GM19025 (cell line): ENCODE data around the gene ARRDC1.
"Not testable (repeated sequence)": the region's sequence is repeated elsewhere in the genome, so short reads cannot be mapped to it uniquely, and the experiment has no call there.

ENCODE experiments used
- ATAC-seq: cut with Tn5 transposase; IDR thresholded peaks from one replicate; pipeline ENCODE4 v1.9.1; 2021; ENCODE audit warnings: mild to moderate bottlenecking, low read depth, moderate library complexity; ENCODE audit not compliant: unreplicated experiment

The ARRDC1 gene

DNA sequence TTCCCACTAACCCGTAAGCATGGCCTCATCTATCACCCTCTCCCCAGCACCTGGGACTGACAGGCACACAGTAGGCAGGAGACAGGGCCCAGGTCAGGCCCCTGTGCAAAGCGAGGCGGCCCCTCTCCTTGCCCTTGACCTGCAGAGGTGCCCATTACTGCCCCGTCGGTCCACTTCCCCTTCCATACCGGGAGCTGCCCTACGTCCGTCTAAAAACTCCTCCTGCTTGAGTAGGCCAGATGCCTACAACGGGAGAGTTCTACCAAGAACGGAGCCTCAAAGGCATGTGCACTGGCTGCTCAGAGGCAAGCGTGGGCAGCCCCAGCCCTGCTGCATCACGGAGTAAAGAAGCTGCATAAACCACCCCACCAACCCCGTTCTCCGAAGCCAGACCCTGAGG lies 22.1 kb upstream of the ARRDC1 start:
- no peak for ATAC-seq

- ATAC-seq, result no peak
Observed at GRCh38 chr9:137583957-137584356, 21.5 kb upstream of the ARRDC1 start.

GRCh38 chr9:137586854-137587253 lies 18.6 kb upstream of the ARRDC1 start:
- no peak for ATAC-seq

DNA sequence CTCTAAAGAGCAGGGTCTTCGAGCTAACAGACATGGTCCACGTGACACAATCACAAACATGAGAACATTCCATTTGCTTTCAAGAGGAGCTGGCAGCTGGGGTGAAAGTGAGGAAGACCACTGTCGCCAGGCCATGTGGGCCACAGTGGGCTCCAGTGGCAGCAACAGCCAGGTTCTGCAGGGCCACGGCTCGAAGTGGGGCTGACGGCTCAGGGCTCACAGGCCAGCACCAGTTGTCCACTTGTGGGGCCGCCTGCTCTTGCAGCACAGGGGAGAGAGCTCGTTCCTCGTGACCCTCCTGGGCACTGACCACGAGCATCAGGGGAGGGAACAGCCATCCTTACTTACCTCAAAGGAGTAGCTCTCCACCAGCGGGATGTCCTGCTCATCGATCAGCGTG lies 17.2 kb upstream of the ARRDC1 start:
- no peak for ATAC-seq

DNA sequence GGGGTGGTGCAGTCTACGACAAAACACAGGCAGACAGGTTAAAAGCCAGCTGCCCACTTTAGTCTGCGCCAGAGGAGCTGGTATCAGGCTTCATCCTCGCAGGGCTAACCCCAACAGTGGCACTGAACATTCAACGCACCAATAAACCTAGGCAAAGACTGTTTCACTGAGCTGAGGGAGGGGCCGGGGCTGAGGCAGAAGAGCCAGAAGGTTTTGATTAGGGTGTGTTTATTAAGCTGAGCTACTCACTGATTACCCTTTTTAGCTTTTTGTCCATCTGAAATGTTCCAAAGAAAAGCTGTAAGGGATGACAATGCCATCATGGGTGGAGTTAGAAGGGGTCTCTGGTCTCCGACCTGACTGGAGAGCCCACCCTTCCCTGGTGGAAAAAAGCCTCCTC lies 16.6 kb upstream of the ARRDC1 start:
- ATAC-seq, result no peak

GRCh38 chr9:137589441-137590122 lies 15.9 kb upstream of the ARRDC1 start:
- peak; percentile 20 for ATAC-seq

DNA sequence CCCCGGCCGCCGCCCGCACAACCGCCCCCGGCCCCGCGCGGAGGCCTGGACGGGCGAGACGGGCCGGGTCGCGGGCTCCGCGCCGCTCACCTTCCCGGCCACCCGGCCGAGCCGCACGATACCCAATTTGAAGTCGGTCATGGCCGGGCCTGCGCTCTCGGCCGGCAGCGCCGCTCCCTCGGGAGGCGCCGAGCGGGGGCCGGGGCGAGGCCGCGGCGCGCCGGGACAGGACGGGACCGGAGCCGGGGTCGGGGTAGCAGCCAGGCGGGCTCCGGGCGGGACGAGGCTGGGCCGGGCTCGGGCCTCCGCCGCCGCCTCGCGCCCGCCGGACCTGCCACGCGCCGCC lies 15.4 kb upstream of the ARRDC1 start:
- ATAC-seq, result no peak

- peak; percentile 90 for ATAC-seq
Observed at GRCh38 chr9:137590469-137591383, 14.8 kb upstream of the ARRDC1 start, which contains the start of gene ZMYND19. ZMYND19 (minus strand) TSS chr9:137590512; CDS start chr9:137590263, 249 bp downstream.

DNA sequence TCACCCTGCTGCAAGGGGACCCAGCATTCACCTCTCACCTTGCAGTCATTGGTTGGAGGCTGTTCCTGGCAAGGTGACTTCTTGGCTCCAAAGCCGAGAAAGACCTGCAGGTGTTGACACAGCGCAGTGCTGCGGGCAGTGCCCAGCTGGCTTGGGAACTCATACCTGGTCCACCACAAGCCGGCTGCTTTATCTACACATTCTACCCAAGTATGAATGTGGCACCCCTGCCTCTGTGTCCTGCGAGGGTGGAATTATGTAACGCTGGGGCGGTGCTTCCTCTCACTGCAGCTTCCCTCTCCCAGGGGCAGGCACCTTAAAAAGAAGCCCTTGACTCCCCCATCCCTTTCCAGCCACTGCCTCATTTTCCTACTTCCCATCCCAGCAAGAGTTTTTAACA lies 12.7 kb upstream of the ARRDC1 start:
- ATAC-seq, result no peak

DNA sequence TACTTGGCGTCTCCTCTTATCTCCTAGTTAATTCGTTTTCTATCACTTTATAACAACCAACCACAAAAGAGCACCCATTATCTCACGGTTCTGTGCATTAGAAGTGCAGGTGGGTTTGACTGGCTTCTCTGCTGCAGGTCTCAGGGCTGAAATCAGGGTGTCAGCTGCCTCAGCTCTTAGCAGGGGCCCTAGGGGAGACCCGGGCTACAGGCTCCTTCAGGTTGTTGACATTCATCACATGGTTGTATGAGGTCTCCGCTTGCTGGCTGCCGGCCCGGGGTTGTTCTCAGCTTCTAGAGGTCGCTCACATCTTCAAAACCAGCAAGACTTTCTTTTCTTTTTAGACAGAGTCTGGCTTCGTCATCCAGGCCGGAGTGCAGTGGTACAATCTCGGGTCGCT lies 12.3 kb upstream of the ARRDC1 start:
- ATAC-seq, result no peak

DNA sequence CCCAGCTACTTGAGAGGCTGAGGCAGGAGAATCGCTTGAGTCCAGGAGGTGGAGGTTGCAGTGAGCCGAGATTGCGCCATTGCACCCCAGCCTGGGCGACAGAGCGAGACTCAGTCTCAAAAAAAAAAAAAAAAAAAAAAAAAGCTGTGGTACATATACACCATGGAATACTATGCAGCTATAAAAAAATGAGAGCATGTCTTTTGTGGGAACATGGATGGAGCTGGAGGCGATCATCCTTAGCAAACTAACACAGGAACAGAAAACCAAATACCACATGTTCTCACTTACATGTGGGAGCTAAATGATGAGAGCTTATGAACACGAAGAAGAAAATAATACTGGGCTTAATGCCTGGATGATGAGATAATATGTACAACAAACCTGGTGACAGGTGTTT lies 8.9 kb upstream of the ARRDC1 start:
- not testable (repeated sequence) for ATAC-seq

DNA sequence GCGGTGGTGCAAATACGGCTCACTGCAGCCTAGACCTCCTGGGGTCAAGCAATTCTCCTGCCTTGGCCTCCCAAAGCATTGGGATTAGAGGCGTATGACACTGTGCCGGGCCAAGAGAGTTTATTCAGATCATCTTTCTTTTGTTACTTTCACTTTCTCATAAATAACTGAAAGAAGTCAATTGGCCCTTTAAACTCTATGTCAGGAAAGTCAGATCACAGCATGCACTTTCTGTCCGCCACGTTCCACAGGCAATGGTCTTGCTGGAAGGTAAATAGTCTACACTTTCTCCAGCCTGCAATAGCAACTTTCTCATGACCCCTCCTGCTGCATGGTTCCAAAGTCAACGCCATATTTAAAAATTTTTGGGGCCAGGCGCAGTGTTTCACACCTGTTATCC lies 6.5 kb upstream of the ARRDC1 start:
- ATAC-seq, result no peak

DNA sequence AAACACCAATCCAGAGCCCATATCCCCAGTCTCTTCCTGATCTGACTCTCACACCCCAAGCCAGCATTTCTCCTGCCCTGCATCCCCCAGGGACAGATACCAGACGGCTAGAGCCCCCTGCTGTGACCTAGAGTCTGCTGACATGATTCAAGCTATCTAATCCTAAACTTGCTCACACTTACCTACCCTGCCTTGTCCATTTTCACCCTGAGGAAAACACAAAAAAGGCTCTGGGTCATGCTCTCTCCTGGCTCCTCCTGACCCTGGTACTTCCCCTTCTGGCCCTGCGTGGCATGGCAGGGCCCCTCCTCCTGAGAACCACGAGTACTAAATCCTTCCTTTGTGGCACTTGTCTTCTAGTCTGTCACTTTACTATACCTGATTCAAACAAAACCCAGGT lies 2.8 kb upstream of the ARRDC1 start:
- no peak for ATAC-seq

DNA sequence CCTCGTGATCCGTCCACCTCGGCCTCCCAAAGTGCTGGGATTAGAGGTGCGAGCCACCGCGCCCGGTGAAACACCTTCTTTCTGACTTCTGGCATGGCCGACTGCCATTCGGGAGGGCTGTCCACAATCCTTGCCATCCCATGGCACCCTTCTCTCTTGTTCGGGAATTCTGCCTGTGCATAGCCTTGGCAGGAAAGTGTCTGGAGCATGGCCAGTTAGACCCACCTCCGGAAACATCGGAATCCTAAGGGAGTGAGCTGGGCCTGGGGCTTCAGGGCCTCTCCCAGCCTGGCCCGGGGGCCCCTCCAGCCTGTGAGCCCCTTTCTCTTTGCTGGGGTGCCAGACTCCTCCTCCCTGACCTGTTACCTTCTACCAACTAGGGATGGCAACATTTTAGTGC lies 1.6 kb upstream of the ARRDC1 start:
- no peak for ATAC-seq

- no peak for ATAC-seq
Observed at GRCh38 chr9:137604345-137605086, 970 bp upstream of the ARRDC1 start.

DNA sequence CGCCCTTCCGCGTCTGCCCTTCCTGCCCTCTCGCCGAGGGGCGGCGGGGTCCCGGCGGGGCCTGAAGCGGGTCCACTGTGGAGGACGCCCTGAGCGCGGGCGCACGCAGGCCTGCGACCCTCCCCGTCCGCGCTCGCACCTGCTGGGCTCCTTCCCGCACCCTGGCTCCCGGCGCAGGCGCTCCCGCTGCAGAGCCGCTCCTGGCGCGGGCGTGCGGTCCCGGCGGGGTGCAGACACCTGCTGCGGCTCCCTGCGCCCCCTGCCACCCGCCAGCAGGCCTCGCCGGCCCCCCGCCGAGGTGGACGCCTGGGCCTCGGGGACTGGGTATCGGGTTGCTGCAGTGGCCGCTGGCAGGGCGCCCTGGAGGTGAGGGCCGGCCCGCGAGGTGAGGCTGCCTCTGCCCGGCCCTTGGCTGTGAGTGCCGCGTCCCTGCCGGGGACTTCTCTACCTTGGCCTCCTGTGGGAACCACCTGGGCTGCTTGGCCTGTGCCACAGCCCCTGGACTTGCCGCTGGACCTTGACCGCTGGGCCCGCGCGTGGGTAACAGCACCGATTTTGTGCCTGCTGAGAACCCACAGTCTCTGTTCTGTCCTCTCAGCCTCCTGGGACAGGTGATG lies 627 bp downstream of the ARRDC1 start:
- peak; percentile 5 for ATAC-seq

- ATAC-seq, result no peak
Observed at GRCh38 chr9:137606734-137607138, 1.2 kb downstream of the ARRDC1 start.

DNA sequence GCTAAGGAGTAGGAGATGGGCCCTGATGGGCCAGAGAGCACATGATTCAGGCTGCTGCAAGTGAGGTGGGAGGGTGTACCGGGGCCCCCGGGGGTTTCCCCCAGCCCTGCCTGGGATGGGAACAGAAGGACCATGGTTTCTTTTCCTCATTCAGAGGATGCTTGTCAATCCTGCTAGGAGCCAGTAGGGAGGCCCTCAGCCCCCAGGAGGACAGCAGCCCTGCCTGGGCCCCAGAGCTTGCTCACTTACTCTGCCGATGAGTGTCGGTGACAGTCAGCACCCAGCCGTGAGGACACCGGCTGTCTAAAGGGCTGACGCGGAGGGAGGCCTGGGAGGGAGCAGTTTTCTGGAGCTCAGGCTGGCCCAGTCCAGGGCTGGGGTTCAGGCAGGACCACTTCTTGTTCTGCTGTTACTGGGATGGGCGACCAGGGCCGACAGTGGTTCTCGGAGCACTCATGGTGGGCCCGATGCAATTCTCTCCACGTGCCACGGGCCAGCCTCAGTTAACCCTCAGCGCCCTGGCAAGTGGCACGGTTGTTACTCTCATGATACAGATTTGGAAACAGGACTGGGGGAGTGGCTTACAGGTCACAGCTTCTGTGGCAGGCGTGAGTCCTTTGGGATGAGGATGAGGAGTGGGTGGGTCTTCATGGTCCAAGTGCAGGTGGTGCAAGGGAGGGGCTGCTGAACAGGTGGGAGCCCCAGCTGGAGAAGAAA lies 1.8 kb downstream of the ARRDC1 start:
- ATAC-seq, result no peak

DNA sequence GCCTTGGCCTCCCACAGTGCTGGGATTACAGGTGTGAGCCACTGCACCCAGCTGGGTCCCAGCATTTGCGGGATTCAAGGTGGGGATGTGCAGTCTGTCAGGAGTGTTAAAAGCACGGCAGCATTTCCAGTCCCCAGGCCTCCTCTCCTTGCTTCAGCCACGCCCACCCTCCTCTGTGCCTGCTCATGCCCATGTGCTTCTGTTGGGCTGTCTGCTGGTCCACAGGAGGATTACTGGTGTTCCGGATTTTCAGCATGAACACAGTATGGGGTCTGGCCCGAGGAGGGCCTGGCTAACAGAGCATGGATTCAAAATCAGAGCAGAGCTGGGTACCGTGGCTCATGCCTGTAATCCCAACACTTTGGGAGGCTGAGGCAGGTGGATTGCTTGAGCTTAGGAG lies 5.5 kb downstream of the ARRDC1 start:
- ATAC-seq, result no peak
